ENCODE measurements around the gene ARNT2.

Gene ARNT2

GRCh38 chr15:80490431-80490990 is 86.3 kb downstream of the ARNT2 start:
- H3K9me3 Mint-ChIP-seq = no peaks in the 10 kb centered on the region
- no peaks in the 10 kb centered on the region for H3K36me3 Mint-ChIP-seq (ENCODE audit: low read depth)
- DNase-seq (ENCODE audit: low spot score) = no peak
- no peak overlapping the region for H3K27ac Mint-ChIP-seq
- peaks cover 10% of the 10 kb centered on the region for H3K27me3 Mint-ChIP-seq (ENCODE audit: low read depth)
- H3K4me1 Mint-ChIP-seq (ENCODE audit: low read depth) = no peaks in the 10 kb centered on the region
- H3K4me3 Mint-ChIP-seq = no peak overlapping the region

GRCh38 chr15:80491163-80491847 is 87.1 kb downstream of the ARNT2 start:
- H3K4me1 Mint-ChIP-seq (ENCODE audit: low read depth) = no peaks in the 10 kb centered on the region
- peaks cover 10% of the 10 kb centered on the region for H3K27me3 Mint-ChIP-seq (ENCODE audit: low read depth)
- no peaks in the 10 kb centered on the region for H3K36me3 Mint-ChIP-seq (ENCODE audit: low read depth)
- no peak overlapping the region for H3K4me3 Mint-ChIP-seq
- no peak for DNase-seq (ENCODE audit: low spot score)
- no peak overlapping the region for H3K27ac Mint-ChIP-seq
- no peaks in the 10 kb centered on the region for H3K9me3 Mint-ChIP-seq

- Mint-ChIP-seq H3K4me1 (ENCODE audit: low read depth) (no peaks in the 10 kb centered on the region), H3K36me3 (ENCODE audit: low read depth) (no peaks in the 10 kb centered on the region), H3K27ac (no peak overlapping the region), H3K9me3 (no peaks in the 10 kb centered on the region), H3K4me3 (no peak overlapping the region), H3K27me3 (ENCODE audit: low read depth) (peaks cover 10% of the 10 kb centered on the region)
- no peak for DNase-seq (ENCODE audit: low spot score)
Measured at GRCh38 chr15:80492409-80492808, 88.2 kb downstream of the ARNT2 start.

DNA sequence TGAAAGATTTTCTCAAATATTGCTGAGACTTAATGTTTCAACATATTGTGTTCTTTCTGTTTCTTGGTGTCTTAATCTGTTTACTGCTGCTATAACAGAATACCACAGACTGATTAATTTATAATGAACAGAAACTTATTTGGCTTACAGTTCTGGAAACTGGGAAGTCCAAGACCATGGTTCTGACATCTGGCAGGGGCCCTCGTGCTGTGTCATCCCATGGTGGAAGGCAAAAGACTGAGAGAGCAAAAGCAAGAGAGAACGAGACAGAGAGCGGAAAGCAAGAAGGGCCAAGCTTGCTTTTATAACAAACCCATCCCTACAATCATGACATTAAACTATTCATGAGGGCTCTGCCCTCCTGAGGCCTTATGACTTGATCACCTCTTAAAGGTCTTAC is 88.7 kb downstream of the ARNT2 start:
- peaks cover 10% of the 10 kb centered on the region for H3K27me3 Mint-ChIP-seq (ENCODE audit: low read depth)
- no peaks in the 10 kb centered on the region for H3K36me3 Mint-ChIP-seq (ENCODE audit: low read depth)
- no peak overlapping the region for H3K27ac Mint-ChIP-seq
- no peak for DNase-seq (ENCODE audit: low spot score)
- no peaks in the 10 kb centered on the region for H3K9me3 Mint-ChIP-seq
- H3K4me3 Mint-ChIP-seq = no peak overlapping the region
- no peaks in the 10 kb centered on the region for H3K4me1 Mint-ChIP-seq (ENCODE audit: low read depth)

GRCh38 chr15:80494351-80494751 is 90.2 kb downstream of the ARNT2 start:
- no peaks in the 10 kb centered on the region for H3K4me1 Mint-ChIP-seq (ENCODE audit: low read depth)
- no peak for DNase-seq (ENCODE audit: low spot score)

DNA sequence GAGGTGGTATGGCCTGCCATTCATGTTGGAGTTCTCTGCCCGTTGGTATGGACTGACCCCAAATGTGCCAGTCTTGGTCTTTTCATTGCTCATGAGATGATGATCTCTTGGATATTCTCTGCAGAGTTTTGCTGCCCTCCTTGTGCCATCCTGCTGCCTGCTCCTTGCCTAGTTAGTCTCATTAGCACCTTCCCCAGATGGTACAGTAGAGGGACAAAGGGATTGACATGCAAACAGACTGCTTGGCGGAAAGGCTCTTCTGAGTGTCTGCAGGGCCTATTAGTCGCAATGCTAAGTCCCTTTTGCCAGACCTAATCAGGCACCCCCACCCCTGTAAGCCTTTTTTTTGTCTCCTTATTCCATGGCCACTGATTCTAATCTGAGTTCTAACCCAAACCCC is 90.6 kb downstream of the ARNT2 start:
- Mint-ChIP-seq H3K9me3 (no peaks in the 10 kb centered on the region), H3K4me1 (ENCODE audit: low read depth) (no peaks in the 10 kb centered on the region), H3K4me3 (no peak overlapping the region), H3K27ac (no peak overlapping the region), H3K36me3 (ENCODE audit: low read depth) (no peaks in the 10 kb centered on the region), H3K27me3 (ENCODE audit: low read depth) (peaks cover 10% of the 10 kb centered on the region)
- DNase-seq (ENCODE audit: low spot score) = no peak

More at GRCh38 chr15:80494351-80494751, 90.2 kb downstream of the ARNT2 start:
- peaks cover 10% of the 10 kb centered on the region for H3K27me3 Mint-ChIP-seq (ENCODE audit: low read depth)
- H3K27ac Mint-ChIP-seq = no peak overlapping the region
- H3K9me3 Mint-ChIP-seq = no peaks in the 10 kb centered on the region
- no peak overlapping the region for H3K4me3 Mint-ChIP-seq
- no peaks in the 10 kb centered on the region for H3K36me3 Mint-ChIP-seq (ENCODE audit: low read depth)

DNA sequence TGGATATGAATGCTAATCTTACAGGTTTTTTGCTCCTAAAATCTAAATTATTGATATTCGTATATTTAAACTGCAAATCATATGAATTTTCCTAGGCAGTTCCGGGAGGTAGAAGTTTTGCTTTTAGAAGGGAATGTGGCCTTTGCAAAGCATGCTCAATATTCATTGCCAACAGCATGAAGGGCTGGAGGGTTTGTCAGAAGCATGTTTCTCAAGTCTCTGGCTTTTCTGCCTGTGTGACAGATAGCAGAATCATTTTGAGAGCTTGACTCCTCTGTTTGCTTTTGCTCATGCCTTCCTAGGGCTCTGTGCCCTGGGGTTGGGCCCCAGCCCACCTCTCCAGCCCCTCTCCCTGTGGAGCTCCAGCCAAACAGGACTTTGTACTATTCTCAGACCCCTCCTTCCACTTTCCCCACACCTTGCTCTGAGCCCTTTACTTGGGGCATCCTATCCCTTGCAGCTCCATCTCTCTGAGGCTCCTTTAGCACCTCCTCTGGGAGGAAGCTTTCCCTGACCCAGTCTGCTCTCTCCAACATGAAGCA is 91.3 kb downstream of the ARNT2 start:
- Mint-ChIP-seq H3K36me3 (ENCODE audit: low read depth) (no peaks in the 10 kb centered on the region), H3K9me3 (no peaks in the 10 kb centered on the region), H3K27me3 (ENCODE audit: low read depth) (peaks cover 8% of the 10 kb centered on the region), H3K4me1 (ENCODE audit: low read depth) (no peaks in the 10 kb centered on the region), H3K27ac (no peak overlapping the region), H3K4me3 (no peak overlapping the region)
- no peak for DNase-seq (ENCODE audit: low spot score)

DNA sequence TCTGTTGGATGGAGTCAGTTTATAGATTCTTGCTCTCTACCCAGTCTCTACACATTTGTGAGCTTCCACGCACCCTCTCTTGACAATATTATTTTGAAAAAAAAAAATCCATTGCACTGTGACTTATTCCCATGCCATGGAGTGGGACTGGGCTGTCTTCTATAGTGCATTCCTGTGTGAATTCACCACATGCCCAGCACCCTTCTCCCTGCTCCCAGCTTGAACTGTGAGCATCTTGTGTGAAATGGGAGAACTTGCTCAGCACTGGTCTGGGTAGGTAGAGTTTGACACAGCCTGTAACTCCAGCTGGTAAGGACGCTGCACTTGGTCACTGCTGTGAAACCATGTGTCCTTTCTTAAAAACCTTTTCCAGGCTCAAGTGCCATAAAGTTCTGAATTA is 91.9 kb downstream of the ARNT2 start:
- H3K4me3 Mint-ChIP-seq = no peak overlapping the region

DNA sequence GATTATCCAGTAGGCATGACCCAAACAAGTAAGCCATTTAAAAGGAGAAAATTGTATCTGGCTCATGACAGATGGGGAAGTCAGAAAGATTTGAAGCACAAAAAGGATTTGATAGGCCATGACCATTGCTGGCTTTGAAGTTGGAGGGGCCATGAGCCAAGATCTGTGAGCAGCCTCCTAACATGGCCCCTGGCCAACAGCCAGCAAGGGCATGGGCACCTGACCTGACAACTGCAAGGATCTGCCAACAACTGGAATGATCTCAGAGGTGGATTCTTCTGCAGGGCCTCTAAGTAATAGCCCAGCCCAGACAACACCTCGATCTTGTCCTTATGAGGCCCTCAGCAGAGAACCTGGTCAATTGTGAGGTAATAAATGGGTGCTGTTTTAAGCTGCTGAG is 93.0 kb downstream of the ARNT2 start:
- Mint-ChIP-seq H3K27ac (no peak overlapping the region), H3K9me3 (no peaks in the 10 kb centered on the region), H3K4me1 (ENCODE audit: low read depth) (no peaks in the 10 kb centered on the region), H3K27me3 (ENCODE audit: low read depth) (peaks cover 2% of the 10 kb centered on the region), H3K36me3 (ENCODE audit: low read depth) (no peaks in the 10 kb centered on the region), H3K4me3 (no peak overlapping the region)
- DNase-seq (ENCODE audit: low spot score) = no peak

More for the DNA sequence above, 91.9 kb downstream of the ARNT2 start:
- Mint-ChIP-seq H3K27ac (no peak overlapping the region), H3K4me1 (ENCODE audit: low read depth) (no peaks in the 10 kb centered on the region), H3K27me3 (ENCODE audit: low read depth) (peaks cover 2% of the 10 kb centered on the region), H3K36me3 (ENCODE audit: low read depth) (no peaks in the 10 kb centered on the region), H3K9me3 (no peaks in the 10 kb centered on the region)
- no peak for DNase-seq (ENCODE audit: low spot score)

DNA sequence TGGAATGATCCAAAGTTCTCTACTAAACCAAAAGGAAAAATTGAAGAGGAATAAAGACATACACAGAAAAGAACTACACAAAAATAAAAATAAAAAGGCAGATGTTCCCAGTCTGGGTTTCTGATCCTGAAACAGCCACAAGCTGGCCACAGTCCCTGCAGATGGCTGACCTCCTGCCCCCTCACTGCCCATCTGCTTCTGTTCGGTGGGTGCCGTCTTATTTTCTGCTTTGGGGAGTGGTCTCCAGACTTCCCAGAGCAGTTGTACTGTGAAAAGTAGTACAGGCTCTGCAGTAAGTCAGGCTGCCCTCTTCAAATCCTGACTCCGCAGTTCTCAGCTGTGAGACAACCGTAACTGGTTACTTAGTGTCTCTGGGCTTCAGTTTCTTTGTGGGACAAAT is 94.5 kb downstream of the ARNT2 start:
- no peak overlapping the region for H3K4me3 Mint-ChIP-seq
- H3K27ac Mint-ChIP-seq = no peak overlapping the region
- DNase-seq (ENCODE audit: low spot score) = no peak
- no peaks in the 10 kb centered on the region for H3K9me3 Mint-ChIP-seq
- H3K27me3 Mint-ChIP-seq (ENCODE audit: low read depth) = peaks cover 2% of the 10 kb centered on the region
- no peaks in the 10 kb centered on the region for H3K36me3 Mint-ChIP-seq (ENCODE audit: low read depth)
- no peaks in the 10 kb centered on the region for H3K4me1 Mint-ChIP-seq (ENCODE audit: low read depth)

DNA sequence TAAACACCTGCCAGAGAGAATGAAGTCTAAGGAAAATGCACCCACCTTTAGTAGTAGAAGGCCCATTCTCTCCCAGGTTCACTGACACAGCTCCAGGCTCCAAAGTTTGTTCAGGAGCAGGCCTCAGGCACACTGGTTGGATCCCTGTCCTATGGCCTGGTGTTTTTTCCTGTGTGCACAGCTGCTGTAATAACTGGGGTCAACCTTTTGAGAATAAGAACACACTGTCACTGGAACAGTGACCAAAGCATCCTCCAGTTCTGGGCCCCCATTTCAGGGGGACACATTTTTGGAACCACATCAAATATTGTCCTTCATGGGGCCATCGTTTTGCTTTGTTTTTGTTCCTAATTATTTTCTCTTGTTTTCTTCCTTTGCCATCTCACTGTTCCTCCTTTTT is 95.8 kb downstream of the ARNT2 start:
- DNase-seq (ENCODE audit: low spot score) = no peak
- Mint-ChIP-seq H3K27ac (no peak overlapping the region), H3K27me3 (ENCODE audit: low read depth) (no peaks in the 10 kb centered on the region), H3K4me1 (ENCODE audit: low read depth) (no peaks in the 10 kb centered on the region), H3K4me3 (no peak overlapping the region), H3K36me3 (ENCODE audit: low read depth) (no peaks in the 10 kb centered on the region), H3K9me3 (no peaks in the 10 kb centered on the region)

DNA sequence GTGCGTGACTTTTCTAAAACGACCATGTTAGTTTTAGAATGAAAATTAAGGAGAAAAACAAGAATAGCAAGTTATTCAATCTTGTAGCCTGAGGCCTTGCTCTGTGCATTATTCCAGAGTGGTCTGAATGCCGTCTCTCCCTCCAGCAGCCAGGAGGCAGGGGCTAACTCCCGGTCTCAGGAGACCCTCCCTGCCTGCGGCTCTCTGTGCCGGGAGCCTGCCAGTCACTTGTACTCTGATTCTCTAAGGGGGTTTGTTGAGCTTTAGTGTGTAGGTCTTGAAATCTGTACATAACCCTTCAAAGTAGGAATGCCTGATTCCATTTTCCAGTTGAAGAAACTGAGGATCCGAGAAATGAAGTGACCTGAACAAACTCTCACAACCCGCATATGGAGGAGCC is 97.3 kb downstream of the ARNT2 start:
- Mint-ChIP-seq H3K9me3 (no peaks in the 10 kb centered on the region), H3K27me3 (ENCODE audit: low read depth) (no peaks in the 10 kb centered on the region), H3K36me3 (ENCODE audit: low read depth) (no peaks in the 10 kb centered on the region), H3K4me1 (ENCODE audit: low read depth) (no peaks in the 10 kb centered on the region), H3K27ac (no peak overlapping the region), H3K4me3 (no peak overlapping the region)
- DNase-seq (ENCODE audit: low spot score) = no peak

GRCh38 chr15:80502782-80503181 is 98.6 kb downstream of the ARNT2 start:
- Mint-ChIP-seq H3K27me3 (ENCODE audit: low read depth) (no peaks in the 10 kb centered on the region), H3K4me1 (ENCODE audit: low read depth) (no peaks in the 10 kb centered on the region), H3K9me3 (no peaks in the 10 kb centered on the region), H3K4me3 (no peak overlapping the region), H3K36me3 (ENCODE audit: low read depth) (no peaks in the 10 kb centered on the region), H3K27ac (no peak overlapping the region)
- no peak for DNase-seq (ENCODE audit: low spot score)

GRCh38 chr15:80503319-80503952 is 99.3 kb downstream of the ARNT2 start:
- Mint-ChIP-seq H3K9me3 (no peaks in the 10 kb centered on the region), H3K4me1 (ENCODE audit: low read depth) (no peaks in the 10 kb centered on the region), H3K27ac (no peak overlapping the region), H3K4me3 (no peak overlapping the region), H3K36me3 (ENCODE audit: low read depth) (no peaks in the 10 kb centered on the region), H3K27me3 (ENCODE audit: low read depth) (no peaks in the 10 kb centered on the region)
- DNase-seq (ENCODE audit: low spot score) = no peak
